ENCODE measurements around the gene SRSF3.
"Not testable (repeated sequence)": the region's sequence is repeated elsewhere in the genome, so short reads cannot be mapped to it uniquely, and the experiment has no call there.

Gene SRSF3

GRCh38 chr6:36603222-36604089 lies 9.3 kb downstream of the SRSF3 start:
- in situ Hi-C loops (cut with HindIII; ENCODE audit: low pct_unique_long_range_greater_than_20kb, low sequenced_read_pairs) = no loop called here
- TF ChIP-seq JUND (IDR thresholded peaks at IDR 0.05; ENCODE audit: low read depth) = no peak
- DNase-seq (ENCODE audit: low read depth in 1 of 2, low spot score in 1 of 2) = no peak

DNA sequence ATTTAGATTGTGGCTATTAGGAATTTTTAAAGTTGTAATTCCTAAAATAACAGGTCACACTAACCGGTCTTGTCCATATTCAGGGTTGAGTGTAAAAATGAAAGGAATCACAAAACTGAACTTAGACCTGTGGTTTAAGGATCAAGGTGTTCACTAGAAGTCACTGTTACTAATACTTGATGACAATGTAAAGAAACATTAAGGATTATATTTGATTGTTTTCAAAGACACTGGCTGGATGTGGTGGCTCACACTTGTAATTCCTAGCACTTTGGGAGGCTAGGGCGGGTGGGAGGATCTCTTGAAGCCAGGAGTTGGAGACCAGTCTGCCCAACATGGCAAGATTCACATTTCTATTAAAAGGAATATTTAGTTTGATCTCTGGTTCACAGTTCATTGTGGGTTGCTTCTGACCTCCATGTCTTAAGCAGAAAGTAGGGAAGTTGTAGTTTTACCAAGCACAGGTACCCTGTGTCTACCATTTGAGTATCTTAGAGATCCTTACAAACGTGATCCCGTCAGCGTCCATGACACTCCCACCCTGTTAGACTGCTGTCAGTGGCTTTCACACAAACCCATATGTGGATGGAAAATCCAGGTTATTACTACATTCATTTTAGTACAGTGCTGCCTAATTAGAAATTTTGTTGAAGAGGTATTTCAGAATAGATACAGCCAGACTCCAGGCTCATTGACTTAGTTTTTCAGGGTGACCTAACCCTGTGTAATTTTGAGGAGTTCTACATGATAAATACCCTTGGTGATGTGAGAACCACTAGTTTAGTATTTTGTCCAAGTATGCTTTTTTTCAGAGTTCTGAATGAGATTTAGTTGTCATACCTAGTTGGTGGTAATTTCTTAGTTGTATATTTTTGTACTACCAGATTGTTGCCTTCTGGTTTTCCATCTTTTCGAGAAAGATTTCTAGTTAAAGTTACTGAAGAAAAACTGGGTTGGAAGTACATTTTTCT lies 10.2 kb downstream of the SRSF3 start:
- in situ Hi-C loops (cut with HindIII; ENCODE audit: low pct_unique_long_range_greater_than_20kb, low sequenced_read_pairs) = no loop called here
- no peak for TF ChIP-seq JUND (IDR thresholded peaks at IDR 0.05; ENCODE audit: low read depth)
- no peak for DNase-seq (ENCODE audit: low read depth in 1 of 2, low spot score in 1 of 2)

GRCh38 chr6:36605143-36605542 lies 11.0 kb downstream of the SRSF3 start:
- no peak for DNase-seq (ENCODE audit: low read depth in 1 of 2, low spot score in 1 of 2)
- TF ChIP-seq JUND (IDR thresholded peaks at IDR 0.05; ENCODE audit: low read depth) = no peak
- in situ Hi-C loops (cut with HindIII; ENCODE audit: low pct_unique_long_range_greater_than_20kb, low sequenced_read_pairs) = no loop called here

DNA sequence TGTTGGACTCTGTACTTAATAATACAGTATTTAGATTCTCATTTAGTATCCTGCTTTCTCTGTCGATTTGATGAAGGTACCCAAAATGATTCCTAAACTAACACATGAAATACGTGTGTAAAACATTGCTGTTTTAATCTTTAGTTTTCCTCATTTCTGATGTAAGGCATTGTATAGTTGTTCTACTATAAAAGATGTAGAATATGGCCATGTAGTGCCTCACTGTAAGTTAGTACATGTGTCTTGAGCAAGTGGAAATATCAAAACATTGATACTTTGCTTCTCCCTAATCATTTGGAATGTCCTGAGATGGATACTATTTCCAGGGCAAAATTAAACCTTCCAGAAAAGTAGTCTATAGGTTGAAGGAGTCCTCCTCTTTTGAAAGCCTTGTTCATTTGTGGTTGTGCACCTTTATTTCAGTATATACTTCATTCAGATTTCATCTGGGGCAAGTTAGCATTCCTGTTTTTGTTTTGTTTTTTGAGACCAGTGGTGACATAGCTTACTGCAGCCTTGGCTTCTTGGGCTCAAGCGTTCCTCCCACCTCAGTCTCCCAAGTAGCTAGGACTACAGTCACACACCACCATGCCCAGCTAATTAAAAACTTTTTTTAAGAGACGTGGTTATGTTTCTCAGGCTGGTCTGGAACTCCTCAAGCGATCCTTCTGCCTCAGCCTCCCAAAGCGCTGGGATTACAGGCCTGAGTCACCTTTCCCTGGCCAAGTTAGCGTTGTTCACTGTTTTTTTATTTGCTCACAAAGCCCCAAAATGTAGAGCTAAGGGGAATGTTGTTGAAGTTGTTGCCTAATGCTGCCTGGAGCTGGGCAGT lies 11.6 kb downstream of the SRSF3 start:
- no peak for TF ChIP-seq JUND (IDR thresholded peaks at IDR 0.05; ENCODE audit: low read depth)
- in situ Hi-C loops (cut with HindIII; ENCODE audit: low pct_unique_long_range_greater_than_20kb, low sequenced_read_pairs) = no loop called here

GRCh38 chr6:36607305-36607682 lies 13.1 kb downstream of the SRSF3 start:
- DNase-seq (ENCODE audit: low read depth in 1 of 2, low spot score in 1 of 2); in situ Hi-C loops (cut with HindIII; ENCODE audit: low pct_unique_long_range_greater_than_20kb, low sequenced_read_pairs): not testable (repeated sequence)

More for the DNA sequence above, 11.6 kb downstream of the SRSF3 start:
- no peak for DNase-seq (ENCODE audit: low read depth in 1 of 2, low spot score in 1 of 2)

- in situ Hi-C loops (cut with HindIII; ENCODE audit: low pct_unique_long_range_greater_than_20kb, low sequenced_read_pairs) = no loop called here
- TF ChIP-seq JUND (IDR thresholded peaks at IDR 0.05; ENCODE audit: low read depth) = no peak
- DNase-seq (ENCODE audit: low read depth in 1 of 2, low spot score in 1 of 2) = no peak
These were observed 13.7 kb downstream of the SRSF3 start for GRCh38 chr6:36607683-36608386.

DNA sequence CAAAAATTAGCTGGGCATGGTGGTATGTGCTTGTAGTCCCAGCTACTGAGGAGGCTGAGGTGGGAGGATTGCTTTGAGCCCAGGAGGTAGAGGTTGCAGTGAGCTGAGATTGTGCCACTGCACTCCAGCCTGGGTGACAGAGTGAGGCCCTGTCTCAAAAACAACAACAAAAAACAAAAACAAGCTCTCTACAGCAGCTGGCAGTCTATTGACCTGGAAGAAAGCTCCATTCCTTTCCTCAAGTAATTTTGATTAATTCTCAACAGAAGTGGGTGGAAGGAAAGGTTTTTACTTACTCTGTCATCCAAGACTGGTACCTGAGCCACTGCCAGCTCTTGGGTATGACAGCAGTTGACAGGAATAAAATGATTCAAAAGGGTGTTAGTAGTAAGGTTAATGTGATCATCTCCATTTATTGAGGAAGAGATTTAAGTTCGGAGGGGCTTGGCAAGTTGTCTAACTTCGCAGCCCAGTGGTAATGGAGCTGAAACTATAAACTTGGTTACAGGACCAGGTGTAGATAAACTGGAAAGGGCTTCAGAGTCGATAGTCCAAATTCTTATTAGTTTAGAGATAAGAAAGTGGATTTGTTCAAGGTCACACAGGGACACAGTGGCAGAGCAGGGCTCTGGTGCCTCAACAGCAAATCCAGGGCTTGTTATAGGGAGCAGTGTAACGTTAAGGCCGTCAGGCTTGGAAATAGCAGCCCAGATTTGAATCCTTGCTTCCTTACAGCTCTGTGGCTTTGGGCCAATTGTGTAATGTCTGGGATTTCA lies 14.8 kb downstream of the SRSF3 start:
- no peak for TF ChIP-seq JUND (IDR thresholded peaks at IDR 0.05; ENCODE audit: low read depth)
- in situ Hi-C loops (cut with HindIII; ENCODE audit: low pct_unique_long_range_greater_than_20kb, low sequenced_read_pairs) = no loop called here
- DNase-seq (ENCODE audit: low read depth in 1 of 2, low spot score in 1 of 2) = no peak

GRCh38 chr6:36609582-36609981 lies 15.4 kb downstream of the SRSF3 start:
- DNase-seq (ENCODE audit: low read depth in 1 of 2, low spot score in 1 of 2) = no peak
- in situ Hi-C loops (cut with HindIII; ENCODE audit: low pct_unique_long_range_greater_than_20kb, low sequenced_read_pairs) = no loop called here

GRCh38 chr6:36610041-36610955 lies 16.1 kb downstream of the SRSF3 start:
- in situ Hi-C loops (cut with HindIII; ENCODE audit: low pct_unique_long_range_greater_than_20kb, low sequenced_read_pairs) = no loop called here
- no peak for TF ChIP-seq JUND (IDR thresholded peaks at IDR 0.05; ENCODE audit: low read depth)
- DNase-seq (ENCODE audit: low read depth in 1 of 2, low spot score in 1 of 2) = no peak

More at GRCh38 chr6:36609582-36609981, 15.4 kb downstream of the SRSF3 start:
- TF ChIP-seq JUND (IDR thresholded peaks at IDR 0.05; ENCODE audit: low read depth) = no peak

DNA sequence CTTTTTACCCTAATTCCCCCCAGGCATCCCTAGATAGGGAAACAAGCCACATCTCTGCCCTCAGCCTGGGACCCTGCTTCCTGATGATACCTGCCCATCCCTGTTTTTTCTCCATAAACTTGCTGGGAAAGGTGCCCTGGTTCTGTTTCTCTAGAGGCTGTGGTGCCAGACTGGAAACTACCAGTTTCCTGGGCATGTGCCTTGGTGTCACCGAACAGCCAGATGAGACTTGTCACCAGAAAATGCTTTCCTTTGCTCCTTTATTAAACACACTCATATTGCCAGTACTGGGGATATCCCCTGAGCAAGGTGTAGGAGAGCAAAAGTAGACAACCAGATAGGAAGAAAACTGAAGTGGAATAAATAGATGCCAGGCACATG lies 16.8 kb downstream of the SRSF3 start:
- TF ChIP-seq JUND (IDR thresholded peaks at IDR 0.05; ENCODE audit: low read depth) = no peak
- no peak for DNase-seq (ENCODE audit: low read depth in 1 of 2, low spot score in 1 of 2)
- in situ Hi-C loops (cut with HindIII; ENCODE audit: low pct_unique_long_range_greater_than_20kb, low sequenced_read_pairs) = no loop called here

DNA sequence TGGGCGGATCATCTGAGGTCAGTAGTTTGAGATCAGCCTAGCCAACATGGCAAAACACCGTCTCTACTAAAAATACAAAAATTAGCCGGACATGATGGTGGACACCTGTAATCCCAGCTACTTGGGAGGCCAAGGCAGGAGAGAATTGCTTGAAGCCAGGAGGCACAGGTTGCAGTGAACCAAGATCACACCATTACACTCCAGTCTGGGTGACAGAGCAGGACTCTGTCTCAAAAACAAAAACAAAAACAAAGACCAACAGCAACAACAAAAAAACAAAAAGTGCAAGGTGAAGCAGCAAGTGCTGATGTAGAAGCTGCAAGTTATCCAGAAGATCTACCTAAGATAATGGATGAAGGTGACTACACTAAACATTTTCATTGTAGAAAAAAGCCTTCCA lies 17.5 kb downstream of the SRSF3 start:
- DNase-seq (ENCODE audit: low read depth in 1 of 2, low spot score in 1 of 2); in situ Hi-C loops (cut with HindIII; ENCODE audit: low pct_unique_long_range_greater_than_20kb, low sequenced_read_pairs): not testable (repeated sequence)
